ENCODE data around the gene PPP3R1.

GRCh38 chr2:68217729-68218128, 34.6 kb downstream of the PPP3R1 start:
- no peak for TF ChIP-seq CTCF (IDR thresholded peaks at IDR 0.05; ENCODE audit: insufficient read depth, low read length, poor library complexity, severe bottlenecking)
- TF ChIP-seq EZH2phosphoT487 (conservative IDR thresholded peaks at IDR 0.05; ENCODE audit: low read length), result no peak

Measured in SU-DHL-6 (cell line).